Keratinocyte (primary cell): ENCODE results near the gene PTPN5.

ENCODE experiments used
- EZH2 ChIP-seq: IDR thresholded peaks from one replicate; pipeline ENCODE4 v1.6.1; 2012; ENCODE audit warnings: inconsistent platforms, mild to moderate bottlenecking, low read length, moderate library complexity
- TF ChIP-seq, protein P1 (sequence below), 3 experiments: IDR thresholded peaks in 1 of 3; conservative IDR thresholded peaks in 1 of 3; optimal IDR thresholded peaks in 1 of 3; 2 replicates in 2 of 3; 3 replicates in 1 of 3; pipeline versions ENCODE3 to v1.5.1; 2011; ENCODE audit warnings: low read length in 3 of 3, mild to moderate bottlenecking in 3 of 3, moderate library complexity in 2 of 3, control low read depth in 1 of 3, inconsistent platforms in 1 of 3; ENCODE audit not compliant: insufficient read depth in 2 of 3; ENCODE audit errors: extremely low read depth in 1 of 3

DNA sequence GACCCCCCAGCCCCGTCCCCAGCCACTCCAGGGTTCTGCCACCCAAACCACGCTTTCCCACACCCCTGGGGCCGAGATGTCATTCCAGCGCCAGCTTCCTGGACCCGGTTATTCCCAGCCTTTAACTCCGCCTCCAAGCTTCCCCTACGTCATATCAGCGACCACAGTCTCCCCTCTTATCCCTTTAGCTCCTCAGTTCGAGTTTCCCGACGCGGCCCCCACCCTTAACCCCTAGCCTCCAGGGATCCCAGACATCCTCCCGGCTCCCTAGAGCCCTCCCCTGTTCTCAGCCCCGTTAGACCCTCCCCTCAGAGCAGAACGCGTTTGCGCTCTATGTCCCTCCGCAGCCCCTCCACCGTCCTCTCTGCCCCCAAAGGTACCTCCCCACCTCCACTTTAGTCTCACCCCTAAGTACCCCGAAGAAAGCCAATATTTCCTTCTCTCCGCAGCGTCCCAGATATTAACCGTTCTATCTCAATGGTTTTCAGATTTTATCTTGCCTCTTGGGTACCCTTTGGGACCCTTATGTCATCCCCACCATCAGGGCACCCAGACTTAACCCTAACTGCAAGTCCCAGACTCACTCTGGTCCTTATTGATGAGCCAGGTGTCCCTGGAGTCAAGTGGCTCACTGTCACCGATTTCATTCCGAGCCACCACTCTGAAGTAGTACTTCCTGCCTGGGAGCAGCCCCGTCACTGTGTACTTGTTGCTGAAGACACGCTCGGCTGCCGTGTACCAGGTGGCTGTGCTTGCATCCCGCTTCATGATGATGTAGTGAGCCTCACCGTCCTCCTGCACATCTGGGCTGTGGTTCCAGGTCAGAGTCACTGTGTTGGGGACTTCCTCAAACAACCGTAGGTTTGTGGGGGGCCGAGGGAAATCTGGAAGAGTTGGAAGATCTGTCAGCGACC, 85.0 kb downstream of the PTPN5 start:
- TF ChIP-seq, protein P1, sequence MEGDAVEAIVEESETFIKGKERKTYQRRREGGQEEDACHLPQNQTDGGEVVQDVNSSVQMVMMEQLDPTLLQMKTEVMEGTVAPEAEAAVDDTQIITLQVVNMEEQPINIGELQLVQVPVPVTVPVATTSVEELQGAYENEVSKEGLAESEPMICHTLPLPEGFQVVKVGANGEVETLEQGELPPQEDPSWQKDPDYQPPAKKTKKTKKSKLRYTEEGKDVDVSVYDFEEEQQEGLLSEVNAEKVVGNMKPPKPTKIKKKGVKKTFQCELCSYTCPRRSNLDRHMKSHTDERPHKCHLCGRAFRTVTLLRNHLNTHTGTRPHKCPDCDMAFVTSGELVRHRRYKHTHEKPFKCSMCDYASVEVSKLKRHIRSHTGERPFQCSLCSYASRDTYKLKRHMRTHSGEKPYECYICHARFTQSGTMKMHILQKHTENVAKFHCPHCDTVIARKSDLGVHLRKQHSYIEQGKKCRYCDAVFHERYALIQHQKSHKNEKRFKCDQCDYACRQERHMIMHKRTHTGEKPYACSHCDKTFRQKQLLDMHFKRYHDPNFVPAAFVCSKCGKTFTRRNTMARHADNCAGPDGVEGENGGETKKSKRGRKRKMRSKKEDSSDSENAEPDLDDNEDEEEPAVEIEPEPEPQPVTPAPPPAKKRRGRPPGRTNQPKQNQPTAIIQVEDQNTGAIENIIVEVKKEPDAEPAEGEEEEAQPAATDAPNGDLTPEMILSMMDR (optimal IDR thresholded peaks at IDR 0.05 in 1 of 3, IDR thresholded peaks at IDR 0.05 in 1 of 3, conservative IDR thresholded peaks at IDR 0.05 in 1 of 3; ENCODE audit: extremely low read depth in 1 of 3, insufficient read depth in 2 of 3, low read length in 3 of 3): no peak
- TF ChIP-seq EZH2: peak; percentile 71
